Keratinocyte (primary cell): Measurements from ENCODE around the gene ZNF212. TPM values are rescaled to one million over a fixed set of nuclear protein-coding genes. Genes with fewer than 3 reads are reported as not detected.

Experiments used
- DNase-seq: peaks from one replicate; pipeline ENCODE4 v3.0.0-alpha.2; 2011; ENCODE audit warnings: low read depth, missing footprints, low spot score
- FAIRE-seq: peaks from 2 replicates; lab custom pipeline; 2011; peaks lifted over from hg19 to GRCh38; lab: Jason Lieb, UNC
- H2AFZ ChIP-seq: 2 replicates; pipeline ENCODE4 v1.6.0; 2012; ENCODE audit warnings: low read length, control low read depth, inconsistent platforms; ENCODE audit not compliant: control insufficient read depth
- H3K27ac ChIP-seq: 2 replicates; pipeline ENCODE4 v1.5.1; 2011; ENCODE audit warnings: low read length; ENCODE audit not compliant: control insufficient read depth, insufficient read depth
- H3K27me3 ChIP-seq: 3 replicates; pipeline ENCODE4 v1.6.0; 2011; ENCODE audit warnings: low read length; ENCODE audit not compliant: control insufficient read depth, insufficient read depth; ENCODE audit errors: extremely low read depth
- H3K36me3 ChIP-seq, 2 experiments: 2 replicates in 1 of 2; 3 replicates in 1 of 2; pipeline ENCODE4 v1.5.1; 2011; ENCODE audit warnings: low read length in 2 of 2, mild to moderate bottlenecking in 1 of 2; ENCODE audit not compliant: control insufficient read depth in 2 of 2, insufficient read depth in 2 of 2; ENCODE audit errors: extremely low read depth in 1 of 2
- H3K4me1 ChIP-seq: 3 replicates; pipeline ENCODE4 v1.5.1; 2011; ENCODE audit warnings: low read length; ENCODE audit not compliant: control insufficient read depth, insufficient read depth; ENCODE audit errors: extremely low read depth
- H3K4me2 ChIP-seq: 3 replicates; pipeline ENCODE4 v1.6.0; 2011; ENCODE audit warnings: low read depth, low read length; ENCODE audit not compliant: control insufficient read depth, insufficient read depth; ENCODE audit errors: extremely low read depth
- H3K4me3 ChIP-seq, 3 experiments: fragments of 200-600 bp in 1 of 3; sonication (generic) in 1 of 3; 2 replicates in 2 of 3; 3 replicates in 1 of 3; pipeline ENCODE4 v1.5.1; 2011 to 2016; ENCODE audit warnings: low read length in 3 of 3, mild to moderate bottlenecking in 3 of 3, control low read depth in 2 of 3, inconsistent platforms in 1 of 3, low read depth in 1 of 3, mixed read lengths in 1 of 3, mixed run types in 1 of 3, moderate library complexity in 1 of 3; ENCODE audit not compliant: control insufficient read depth in 2 of 3, insufficient read depth in 2 of 3; ENCODE audit errors: extremely low read depth in 1 of 3
- H3K79me2 ChIP-seq: 2 replicates; pipeline ENCODE4 v1.6.0; 2012; ENCODE audit warnings: low read length; ENCODE audit not compliant: control insufficient read depth, insufficient read depth
- H3K9ac ChIP-seq: 3 replicates; pipeline ENCODE4 v1.6.0; 2011; ENCODE audit warnings: low read length; ENCODE audit not compliant: control insufficient read depth, insufficient read depth; ENCODE audit errors: extremely low read depth
- H3K9me1 ChIP-seq: 3 replicates; pipeline ENCODE4 v1.6.0; 2011; ENCODE audit warnings: low read length; ENCODE audit not compliant: control insufficient read depth, insufficient read depth; ENCODE audit errors: extremely low read depth
- H3K9me3 ChIP-seq: 2 replicates; pipeline ENCODE4 v1.5.1; 2012; ENCODE audit warnings: low read depth, low read length; ENCODE audit not compliant: control insufficient read depth
- H4K20me1 ChIP-seq: 3 replicates; pipeline ENCODE4 v1.6.0; 2011; ENCODE audit warnings: low read length; ENCODE audit not compliant: control insufficient read depth, insufficient read depth; ENCODE audit errors: extremely low read depth
- EZH2 ChIP-seq: IDR thresholded peaks from one replicate; pipeline ENCODE4 v1.6.1; 2012; ENCODE audit warnings: inconsistent platforms, mild to moderate bottlenecking, low read length, moderate library complexity
- dilution Hi-C: fragments of 300-500 bp; cut with MboI; formaldehyde crosslinking; loops from one replicate; pipeline ENCODE4 v1.7.0; 2020; ENCODE audit warnings: low sequenced_read_pairs; ENCODE audit not compliant: extremely low pct_ligation_motif_present
- polyA plus RNA-seq, 5 experiments: library from polyadenylated mRNA; depleted of rRNA in 3 of 5; stranded (reverse) in 3 of 5; stranded (forward) in 1 of 5; unstranded in 1 of 5; fragments of >200 nt; gene quantifications; 1 replicate in 1 of 5; 2 replicates in 3 of 5; 3 replicates in 1 of 5; pipeline versions ENCODE4 v1.2.1 to v1.2.3, GENCODE V29; 2011 to 2012; ENCODE audit warnings: missing spikeins in 2 of 5, low read depth in 1 of 5, low replicate concordance in 1 of 5
- TF ChIP-seq, protein P1 (sequence below), 3 experiments: IDR thresholded peaks in 1 of 3; conservative IDR thresholded peaks in 1 of 3; optimal IDR thresholded peaks in 1 of 3; 2 replicates in 2 of 3; 3 replicates in 1 of 3; pipeline versions ENCODE3 to v1.5.1; 2011; ENCODE audit warnings: low read length in 3 of 3, mild to moderate bottlenecking in 3 of 3, moderate library complexity in 2 of 3, control low read depth in 1 of 3, inconsistent platforms in 1 of 3; ENCODE audit not compliant: insufficient read depth in 2 of 3; ENCODE audit errors: extremely low read depth in 1 of 3

ZNF212 gene
- polyA plus RNA-seq, 1 donor (not counting 4 experiments of a cell fraction or from before 2014, with no cell fraction given), result 3.8 TPM

DNA sequence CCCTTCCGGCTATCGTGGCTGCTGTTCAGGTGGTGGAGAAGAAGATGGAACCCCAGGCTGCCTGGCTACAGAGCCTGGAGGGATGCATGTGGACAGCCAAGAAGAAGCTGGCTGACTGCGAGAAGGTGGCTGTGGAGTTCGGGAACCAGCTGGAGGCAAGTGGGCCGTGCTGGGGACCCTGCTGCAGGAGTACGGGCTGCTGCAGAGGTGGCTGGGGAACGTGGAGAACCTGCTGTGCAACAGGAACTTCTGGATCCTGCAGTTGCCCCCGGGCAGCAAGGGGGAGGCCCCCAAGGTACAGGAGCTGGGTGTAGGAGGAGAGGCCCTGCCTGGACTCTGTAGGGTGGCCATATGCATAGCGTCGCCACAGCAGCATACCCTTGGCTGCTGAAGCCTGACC lies 48.2 kb downstream of the ZNF212 start:
- peaks cover 0 to 2% of the 10 kb centered on the region in 2 experiments for H3K36me3 ChIP-seq
- H3K27me3 ChIP-seq, result no peaks in the 10 kb centered on the region
- no peak overlapping the region for H3K9ac ChIP-seq
- no peak for FAIRE-seq
- dilution Hi-C loops, result no loop called here
- no peak for TF ChIP-seq EZH2
- TF ChIP-seq, protein P1, sequence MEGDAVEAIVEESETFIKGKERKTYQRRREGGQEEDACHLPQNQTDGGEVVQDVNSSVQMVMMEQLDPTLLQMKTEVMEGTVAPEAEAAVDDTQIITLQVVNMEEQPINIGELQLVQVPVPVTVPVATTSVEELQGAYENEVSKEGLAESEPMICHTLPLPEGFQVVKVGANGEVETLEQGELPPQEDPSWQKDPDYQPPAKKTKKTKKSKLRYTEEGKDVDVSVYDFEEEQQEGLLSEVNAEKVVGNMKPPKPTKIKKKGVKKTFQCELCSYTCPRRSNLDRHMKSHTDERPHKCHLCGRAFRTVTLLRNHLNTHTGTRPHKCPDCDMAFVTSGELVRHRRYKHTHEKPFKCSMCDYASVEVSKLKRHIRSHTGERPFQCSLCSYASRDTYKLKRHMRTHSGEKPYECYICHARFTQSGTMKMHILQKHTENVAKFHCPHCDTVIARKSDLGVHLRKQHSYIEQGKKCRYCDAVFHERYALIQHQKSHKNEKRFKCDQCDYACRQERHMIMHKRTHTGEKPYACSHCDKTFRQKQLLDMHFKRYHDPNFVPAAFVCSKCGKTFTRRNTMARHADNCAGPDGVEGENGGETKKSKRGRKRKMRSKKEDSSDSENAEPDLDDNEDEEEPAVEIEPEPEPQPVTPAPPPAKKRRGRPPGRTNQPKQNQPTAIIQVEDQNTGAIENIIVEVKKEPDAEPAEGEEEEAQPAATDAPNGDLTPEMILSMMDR (optimal IDR thresholded peaks at IDR 0.05 in 1 of 3, IDR thresholded peaks at IDR 0.05 in 1 of 3, conservative IDR thresholded peaks at IDR 0.05 in 1 of 3; ENCODE audit: extremely low read depth in 1 of 3, insufficient read depth in 2 of 3, low read length in 3 of 3), result no peak
- H3K4me1 ChIP-seq, result peaks cover 19% of the 10 kb centered on the region
- no peak for DNase-seq
- H3K9me3 ChIP-seq, result no peaks in the 10 kb centered on the region
- no peak overlapping the region for H3K4me2 ChIP-seq
- no peaks in the 10 kb centered on the region for H4K20me1 ChIP-seq
- H2AFZ ChIP-seq, result no peak overlapping the region
- H3K4me3 ChIP-seq, result no peak overlapping the region
- H3K9me1 ChIP-seq, result no peaks in the 10 kb centered on the region
- H3K27ac ChIP-seq, result no peak overlapping the region
- no peaks in the 10 kb centered on the region for H3K79me2 ChIP-seq

DNA sequence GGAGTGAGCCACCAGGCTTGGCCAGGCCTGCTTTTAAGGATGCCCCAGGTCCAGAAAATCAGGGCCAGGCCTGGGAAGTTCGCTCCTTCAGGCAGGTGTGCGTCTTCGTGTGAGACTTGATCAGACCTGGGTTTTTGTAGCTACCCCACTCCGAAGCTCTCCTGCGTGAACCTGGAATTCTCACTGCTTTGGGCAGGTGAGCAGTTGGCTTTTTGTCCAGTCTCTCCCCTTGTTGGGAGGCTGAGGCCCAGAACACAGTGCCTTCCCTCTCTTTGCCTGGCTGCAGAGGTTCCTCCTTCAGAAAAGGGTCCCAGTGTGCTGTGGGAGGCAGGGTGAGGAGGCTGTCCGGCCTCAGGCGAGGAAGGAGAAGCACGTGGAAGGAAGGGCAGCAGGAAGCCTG lies 49.8 kb downstream of the ZNF212 start:
- no peak overlapping the region for H3K4me3 ChIP-seq
- DNase-seq, result no peak
- H3K9ac ChIP-seq, result no peak overlapping the region
- dilution Hi-C loops, result no loop called here
- H3K9me3 ChIP-seq, result no peaks in the 10 kb centered on the region
- no peaks in the 10 kb centered on the region for H3K27me3 ChIP-seq
- TF ChIP-seq, protein P1 (optimal IDR thresholded peaks at IDR 0.05 in 1 of 3, IDR thresholded peaks at IDR 0.05 in 1 of 3, conservative IDR thresholded peaks at IDR 0.05 in 1 of 3; ENCODE audit: extremely low read depth in 1 of 3, insufficient read depth in 2 of 3, low read length in 3 of 3), result no peak
- TF ChIP-seq EZH2, result no peak
- H3K27ac ChIP-seq, result no peak overlapping the region
- no peaks in the 10 kb centered on the region for H3K79me2 ChIP-seq
- no peak for FAIRE-seq
- H4K20me1 ChIP-seq, result no peaks in the 10 kb centered on the region
- H3K9me1 ChIP-seq, result no peaks in the 10 kb centered on the region
- no peak overlapping the region for H2AFZ ChIP-seq
- H3K4me2 ChIP-seq, result no peak overlapping the region
- peaks cover 19% of the 10 kb centered on the region for H3K4me1 ChIP-seq
- H3K36me3 ChIP-seq, result peaks cover 0 to 4% of the 10 kb centered on the region in 2 experiments
